Astrocyte (in vitro differentiated cells and primary cell): ENCODE measurements around the gene ZSCAN26. TPM values are rescaled to one million over a fixed set of nuclear protein-coding genes. Genes with fewer than 3 reads are reported as not detected.

Source experiments
- DNase-seq: peaks from one replicate; pipeline ENCODE4 v3.0.0-alpha.2; 2010; ENCODE audit warnings: low read depth
- FAIRE-seq: peaks from 2 replicates; lab custom pipeline; 2011; peaks lifted over from hg19 to GRCh38; lab: Jason Lieb, UNC
- H2AFZ ChIP-seq: 2 replicates; pipeline ENCODE4 v1.6.0; 2012; ENCODE audit warnings: low read depth, low read length, inconsistent platforms
- H3K27ac ChIP-seq: 2 replicates; pipeline ENCODE4 v1.5.1; 2011; ENCODE audit warnings: low read depth, low read length, inconsistent platforms
- H3K27me3 ChIP-seq: 2 replicates; pipeline ENCODE4 v1.6.0; 2011; ENCODE audit warnings: low read length, inconsistent platforms; ENCODE audit not compliant: insufficient read depth
- H3K36me3 ChIP-seq: 2 replicates; pipeline ENCODE4 v1.5.1; 2011; ENCODE audit warnings: low read length, inconsistent platforms; ENCODE audit not compliant: insufficient read depth
- H3K4me1 ChIP-seq: 2 replicates; pipeline ENCODE4 v1.5.1; 2011; ENCODE audit warnings: low read length, inconsistent platforms; ENCODE audit not compliant: insufficient read depth
- H3K4me2 ChIP-seq: 2 replicates; pipeline ENCODE4 v1.6.0; 2012; ENCODE audit warnings: low read length, inconsistent platforms
- H3K4me3 ChIP-seq: 2 replicates; pipeline ENCODE4 v1.5.1; 2011; ENCODE audit warnings: low read depth, mild to moderate bottlenecking, low read length, inconsistent platforms; ENCODE audit not compliant: insufficient read depth
- H3K79me2 ChIP-seq: 2 replicates; pipeline ENCODE4 v1.6.0; 2012; ENCODE audit warnings: mild to moderate bottlenecking, low read length, inconsistent platforms; ENCODE audit not compliant: insufficient read depth
- H3K9ac ChIP-seq: 2 replicates; pipeline ENCODE4 v1.6.0; 2012; ENCODE audit warnings: mild to moderate bottlenecking, low read length, inconsistent platforms
- H3K9me3 ChIP-seq: 2 replicates; pipeline ENCODE4 v1.5.1; 2012; ENCODE audit warnings: low read depth, mild to moderate bottlenecking, low read length, inconsistent platforms; ENCODE audit not compliant: insufficient read depth
- H4K20me1 ChIP-seq: 2 replicates; pipeline ENCODE4 v1.6.0; 2012; ENCODE audit warnings: low read length, inconsistent platforms; ENCODE audit not compliant: insufficient read depth
- H3K27ac Mint-ChIP-seq: one replicate; pipeline ENCODE4 v1.8.0; 2021; ENCODE audit warnings: mild to moderate bottlenecking, mixed read lengths; ENCODE audit not compliant: unreplicated experiment
- H3K27me3 Mint-ChIP-seq: one replicate; pipeline ENCODE4 v1.8.0; 2021; ENCODE audit warnings: low read depth, mixed read lengths; ENCODE audit not compliant: unreplicated experiment
- H3K36me3 Mint-ChIP-seq: one replicate; pipeline ENCODE4 v1.8.0; 2021; ENCODE audit warnings: low read depth, mixed read lengths; ENCODE audit not compliant: unreplicated experiment
- H3K4me1 Mint-ChIP-seq: one replicate; pipeline ENCODE4 v1.8.0; 2021; ENCODE audit warnings: low read depth, mixed read lengths; ENCODE audit not compliant: unreplicated experiment
- H3K4me3 Mint-ChIP-seq: one replicate; pipeline ENCODE4 v1.8.0; 2021; ENCODE audit warnings: mild to moderate bottlenecking, moderate library complexity, mixed read lengths; ENCODE audit not compliant: unreplicated experiment
- H3K9me3 Mint-ChIP-seq: one replicate; pipeline ENCODE4 v1.8.0; 2021; ENCODE audit warnings: mild to moderate bottlenecking, mixed read lengths; ENCODE audit not compliant: unreplicated experiment
- CTCF ChIP-seq: IDR thresholded peaks from 2 replicates; pipeline ENCODE4 v1.5.1; 2011; ENCODE audit warnings: low read depth, mild to moderate bottlenecking, inconsistent platforms, low read length, moderate library complexity; ENCODE audit not compliant: insufficient read depth
- EZH2 ChIP-seq: IDR thresholded peaks from 2 replicates; pipeline ENCODE4 v1.6.1; 2012; ENCODE audit warnings: mild to moderate bottlenecking, low read length, inconsistent platforms; ENCODE audit not compliant: insufficient read depth
- total RNA-seq: library from RNA; stranded (reverse); gene quantifications from 2 replicates; pipeline ENCODE4 v1.2.1, GENCODE V29; 2021

ZSCAN26 gene
- total RNA-seq, 1 donor from 2014 or later: 12.0 TPM

DNA sequence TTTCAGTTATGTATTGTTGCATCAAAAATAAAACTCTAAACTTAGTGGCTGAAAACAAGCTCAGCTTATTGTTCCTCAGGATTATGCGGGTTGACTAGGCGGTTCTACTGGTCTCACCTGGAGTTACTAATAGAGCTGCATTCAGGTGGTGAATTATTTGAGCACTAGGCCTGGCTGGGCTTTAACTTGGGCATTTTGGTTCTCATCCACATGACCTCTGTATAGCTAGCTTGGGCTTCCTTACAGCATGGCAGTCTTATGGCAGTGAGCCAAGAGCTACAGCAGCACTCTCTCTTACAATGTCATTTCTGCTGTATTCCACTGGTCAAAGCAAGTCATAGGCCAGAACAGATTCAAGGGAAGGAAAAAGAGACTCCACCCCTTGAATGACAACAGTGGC lies 16.0 kb downstream of the ZSCAN26 start:
- Histone ChIP-seq H3K79me2 (peaks cover 19% of the 10 kb centered on the region), H2AFZ (no peak overlapping the region), H3K36me3 (peaks cover 17% of the 10 kb centered on the region), H3K9ac (no peak overlapping the region), H3K4me2 (peak overlapping the region; percentile 90), H3K4me3 (no peak overlapping the region), H3K27ac (no peak overlapping the region), H4K20me1 (no peaks in the 10 kb centered on the region), H3K9me3 (peaks cover 4% of the 10 kb centered on the region), H3K4me1 (no peaks in the 10 kb centered on the region), H3K27me3 (no peaks in the 10 kb centered on the region)
- FAIRE-seq (no peak), DNase-seq (no peak)
- no peaks in the 10 kb centered on the region for H3K4me1 Mint-ChIP-seq
- peak overlapping the region; percentile 96 for H3K4me3 Mint-ChIP-seq
- no peak overlapping the region for H3K27ac Mint-ChIP-seq
- peaks cover 16% of the 10 kb centered on the region for H3K36me3 Mint-ChIP-seq
- TF ChIP-seq EZH2 (no peak), CTCF (no peak)
- H3K9me3 Mint-ChIP-seq: no peaks in the 10 kb centered on the region
- no peaks in the 10 kb centered on the region for H3K27me3 Mint-ChIP-seq

- Mint-ChIP-seq H3K27me3 (no peaks in the 10 kb centered on the region), H3K27ac (no peak overlapping the region), H3K4me3 (no peak overlapping the region), H3K9me3 (no peaks in the 10 kb centered on the region), H3K36me3 (peaks cover 9% of the 10 kb centered on the region), H3K4me1 (peaks cover 5% of the 10 kb centered on the region)
- Histone ChIP-seq H2AFZ (no peak overlapping the region), H3K9ac (no peak overlapping the region), H3K79me2 (no peaks in the 10 kb centered on the region), H3K4me1 (no peaks in the 10 kb centered on the region), H3K4me2 (no peak overlapping the region), H3K4me3 (no peak overlapping the region), H3K27me3 (no peaks in the 10 kb centered on the region), H3K36me3 (peaks cover 12% of the 10 kb centered on the region), H4K20me1 (no peaks in the 10 kb centered on the region), H3K27ac (no peak overlapping the region), H3K9me3 (no peaks in the 10 kb centered on the region)
- TF ChIP-seq CTCF (no peak), EZH2 (no peak)
- FAIRE-seq (no peak), DNase-seq (no peak)
Measured at GRCh38 chr6:28291573-28291972, 24.6 kb downstream of the ZSCAN26 start.

DNA sequence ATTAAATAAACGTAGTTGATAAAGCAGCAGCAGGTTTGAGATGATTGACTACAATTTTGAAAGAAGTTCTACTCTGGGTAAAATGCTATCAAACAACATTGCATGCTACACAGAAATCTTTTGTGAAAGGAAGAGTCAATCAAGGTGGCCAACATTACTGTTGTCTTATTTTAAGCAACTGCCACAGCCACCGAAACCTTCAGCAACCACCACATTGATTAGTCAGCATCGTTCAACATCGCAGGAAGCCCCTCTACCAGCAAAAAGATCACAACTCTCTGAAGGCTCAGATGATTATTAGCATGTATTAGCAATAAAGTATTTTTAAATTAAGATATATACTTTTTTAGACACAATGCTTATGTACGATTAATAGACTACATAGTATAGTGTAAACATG lies 28.4 kb downstream of the ZSCAN26 start:
- Mint-ChIP-seq H3K4me1 (peaks cover 15% of the 10 kb centered on the region), H3K36me3 (peaks cover 14% of the 10 kb centered on the region), H3K9me3 (no peaks in the 10 kb centered on the region), H3K27ac (no peak overlapping the region), H3K27me3 (no peaks in the 10 kb centered on the region), H3K4me3 (no peak overlapping the region)
- Histone ChIP-seq H3K79me2 (no peaks in the 10 kb centered on the region), H3K9ac (no peak overlapping the region), H3K4me2 (no peak overlapping the region), H4K20me1 (no peaks in the 10 kb centered on the region), H3K4me3 (no peak overlapping the region), H3K36me3 (peaks cover 9% of the 10 kb centered on the region), H3K9me3 (no peaks in the 10 kb centered on the region), H3K27ac (no peak overlapping the region), H2AFZ (no peak overlapping the region), H3K27me3 (no peaks in the 10 kb centered on the region), H3K4me1 (no peaks in the 10 kb centered on the region)
- DNase-seq (no peak), FAIRE-seq (no peak)
- TF ChIP-seq CTCF: no peak
- TF ChIP-seq EZH2: no peak
